H1 (cell line): ENCODE results near the gene GRIK2. TPM values are rescaled to one million over a fixed set of nuclear protein-coding genes. Genes with fewer than 3 reads are reported as not detected.

Experiments used
- ATF3 ChIP-seq: IDR thresholded peaks from 2 replicates; pipeline ENCODE4 v1.6.1; 2011; ENCODE audit warnings: low read depth, mild to moderate bottlenecking, low read length; ENCODE audit not compliant: insufficient read depth
- NANOG ChIP-seq: IDR thresholded peaks from 2 replicates; pipeline ENCODE4 v1.6.1; 2011; ENCODE audit warnings: low read length, low read depth, mild to moderate bottlenecking, inconsistent platforms; ENCODE audit not compliant: insufficient read depth, poor library complexity, severe bottlenecking
- SP1 ChIP-seq: IDR thresholded peaks from 2 replicates; pipeline ENCODE4 v1.6.1; 2011; ENCODE audit warnings: low read depth, low read length
- TBP ChIP-seq: IDR thresholded peaks from 2 replicates; pipeline ENCODE4 v1.6.1; 2011; ENCODE audit warnings: low read depth, low read length, improper control_type of control experiment
- polyA plus RNA-seq, 7 experiments: library from polyadenylated mRNA; depleted of rRNA in 3 of 7; stranded (reverse) in 5 of 7; unstranded in 2 of 7; fragments of >200 nt in 5 of 7; fragments of 200-250 nt in 2 of 7; gene quantifications; 1 replicate in 5 of 7; 2 replicates in 1 of 7; 4 replicates in 1 of 7; pipeline versions ENCODE4 v1.2.1 to v1.2.3, GENCODE V29; 2011 to 2013; ENCODE audit warnings: missing spikeins in 2 of 7, mixed read lengths in 2 of 7
- total RNA-seq: library from RNA; stranded (reverse); fragmentation: NEBNext Ultra II Directional; extraction: Animal tissue kit (Norgen Biotek cat#: 25700); gene quantifications from 2 replicates; pipeline ENCODE4 v1.2.1, GENCODE V29; 2021

The GRIK2 gene
- total and polyA plus RNA-seq, 2 of the 8 experiments (the other 6 are each of a cell fraction or from before 2014, with no cell fraction given): 1.8 to 2.2 TPM

GRCh38 chr6:101588343-101588742 lies 194.8 kb downstream of the GRIK2 start (continued):
- TF ChIP-seq ATF3: no peak
- no peak for TF ChIP-seq SP1
- TF ChIP-seq NANOG: no peak
- no peak for TF ChIP-seq TBP
